ES-I3 (cell line): ENCODE results near the gene PTAR1.
A peak's percentile ranks its signal among the peaks of the same experiment; 100 is the strongest.
"Not testable (repeated sequence)": the region's sequence is repeated elsewhere in the genome, so short reads cannot be mapped to it uniquely, and the experiment has no call there.

Source experiments
- H3K36me3 ChIP-seq: 2 replicates; pipeline ENCODE4 v1.6.1; 2013; ENCODE audit warnings: mild to moderate bottlenecking, low read length, control low read depth, moderate library complexity; ENCODE audit not compliant: insufficient read depth
- H3K4me1 ChIP-seq: 2 replicates; pipeline ENCODE4 v1.6.1; 2013; ENCODE audit warnings: mild to moderate bottlenecking, control low read depth, low read length; ENCODE audit not compliant: insufficient read depth
- H3K9ac ChIP-seq: 2 replicates; pipeline ENCODE4 v1.6.1; 2013; ENCODE audit warnings: low read depth, mild to moderate bottlenecking, low read length, moderate library complexity
- H3K9me3 ChIP-seq: 2 replicates; pipeline ENCODE4 v1.6.1; 2013; ENCODE audit warnings: mild to moderate bottlenecking, low read length, moderate library complexity; ENCODE audit not compliant: control insufficient read depth, insufficient read depth

PTAR1 gene

GRCh38 chr9:69768101-69768500 lies 8.3 kb upstream of the PTAR1 start:
- H3K9me3 ChIP-seq, result peaks cover 8% of the 10 kb centered on the region; the same call in 1 of the 2 replicates
- no peaks in the 10 kb centered on the region for H3K36me3 ChIP-seq
- peaks cover 13% of the 10 kb centered on the region for H3K4me1 ChIP-seq
- no peak overlapping the region for H3K9ac ChIP-seq

DNA sequence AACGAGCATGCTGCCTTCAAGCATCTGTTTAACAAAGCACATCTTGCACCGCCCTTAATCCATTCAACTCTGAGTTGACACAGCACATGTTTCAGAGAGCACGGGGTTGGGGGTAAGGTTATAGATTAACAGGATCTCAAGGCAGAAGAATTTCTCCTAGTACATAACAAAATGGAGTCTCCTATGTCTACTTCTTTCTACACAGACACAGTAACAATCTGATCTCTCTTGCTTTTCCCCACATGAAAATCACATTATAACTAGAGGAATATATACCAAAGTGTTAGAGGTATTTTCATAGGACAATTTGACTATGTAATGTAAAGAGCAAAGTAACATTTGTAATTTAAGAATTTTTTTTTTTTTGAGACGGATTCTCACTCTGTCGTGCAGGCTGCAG lies 4.1 kb upstream of the PTAR1 start:
- not testable (repeated sequence) for H3K9me3 ChIP-seq, H3K36me3 ChIP-seq
- Histone ChIP-seq H3K4me1 (peaks cover 17% of the 10 kb centered on the region), H3K9ac (peak overlapping the region; percentile 34; the same call in 1 of the 2 replicates)

DNA sequence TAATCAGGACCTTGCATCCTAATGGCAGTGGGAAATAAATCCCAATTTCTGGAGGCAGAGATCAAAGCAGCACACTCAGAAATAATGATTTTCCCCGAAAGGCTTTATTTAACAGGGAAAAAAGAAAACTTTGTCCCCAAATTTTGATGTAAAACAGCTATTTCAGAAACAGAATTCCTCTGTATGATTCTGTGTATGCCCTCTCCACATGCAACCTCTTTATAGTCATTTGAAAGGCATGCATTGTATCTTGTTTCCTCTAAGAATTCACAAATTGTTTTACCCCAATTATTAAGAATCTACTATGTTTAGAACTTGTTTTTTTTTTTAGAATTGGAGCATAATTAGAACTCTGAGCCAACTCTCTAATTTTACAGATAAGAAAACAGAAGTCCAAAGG lies 2.7 kb upstream of the PTAR1 start:
- Histone ChIP-seq H3K36me3 (no peaks in the 10 kb centered on the region), H3K4me1 (peaks cover 17% of the 10 kb centered on the region), H3K9me3 (no peaks in the 10 kb centered on the region), H3K9ac (peak overlapping the region; percentile 46; the same call in 1 of the 2 replicates)

DNA sequence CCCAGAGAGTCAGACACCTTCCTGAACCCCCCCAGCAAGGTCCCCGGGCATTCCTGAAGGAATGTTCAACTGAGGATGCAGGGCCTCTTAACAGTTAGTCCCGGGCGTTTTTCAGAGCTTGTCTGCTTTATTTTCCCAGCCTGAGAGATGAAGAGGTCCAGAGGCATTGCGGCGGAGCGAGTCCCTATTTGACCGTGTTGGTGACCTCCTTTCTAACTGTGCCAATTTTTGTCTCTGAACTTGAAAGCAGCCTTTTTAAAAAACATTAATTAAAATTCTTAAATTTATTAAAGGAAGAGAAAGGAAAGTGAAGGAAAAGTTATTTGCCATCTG lies 433 bp upstream of the PTAR1 start:
- H3K36me3 ChIP-seq, result no peaks in the 10 kb centered on the region
- no peaks in the 10 kb centered on the region for H3K9me3 ChIP-seq
- H3K9ac ChIP-seq, result peak overlapping the region; percentile 78
- peaks cover 28% of the 10 kb centered on the region for H3K4me1 ChIP-seq

DNA sequence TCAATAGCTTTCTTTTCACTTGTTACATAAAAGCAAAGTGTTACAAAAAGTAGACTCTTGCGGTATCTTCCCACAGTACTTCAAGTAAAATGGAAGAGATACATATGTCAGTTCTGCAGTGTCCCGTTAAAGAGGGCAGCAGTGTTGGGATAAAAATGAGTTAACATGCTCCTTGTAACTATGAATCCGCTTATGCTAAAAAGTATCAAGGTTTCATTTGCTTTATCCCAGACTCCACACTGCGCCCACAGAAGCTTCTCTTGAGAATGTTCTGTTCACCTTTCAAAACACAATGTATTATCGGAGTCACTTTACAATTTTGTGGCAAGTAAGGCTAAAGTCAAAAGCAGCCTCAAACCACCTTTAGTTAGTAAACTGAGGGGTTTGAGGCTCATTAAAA lies 790 bp downstream of the PTAR1 start:
- Histone ChIP-seq H3K9me3 (no peaks in the 10 kb centered on the region), H3K9ac (peak overlapping the region; percentile 78), H3K4me1 (peaks cover 20% of the 10 kb centered on the region), H3K36me3 (no peaks in the 10 kb centered on the region)

- H3K4me1 ChIP-seq, result peaks cover 29% of the 10 kb centered on the region
Observed at GRCh38 chr9:69757996-69758675, 1.7 kb downstream of the PTAR1 start.

DNA sequence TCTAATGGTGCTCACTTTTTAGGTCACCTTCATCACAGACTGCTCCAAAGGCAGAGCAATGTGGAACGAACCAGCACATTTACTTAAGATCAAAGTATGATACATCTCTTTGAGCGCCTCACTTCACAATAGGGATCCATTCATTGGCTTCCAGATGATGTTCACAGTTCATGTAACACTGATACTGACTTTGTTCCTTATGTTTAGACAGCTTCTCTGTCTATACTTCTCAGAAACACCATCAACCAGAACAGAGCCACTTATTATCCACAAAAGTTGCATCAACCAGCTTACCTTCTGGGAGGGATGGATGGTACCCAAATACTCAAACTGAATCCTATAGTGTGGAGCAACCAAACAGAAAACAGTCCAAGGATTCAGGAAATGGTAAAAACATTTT lies 4.6 kb downstream of the PTAR1 start:
- Histone ChIP-seq H3K9ac (no peak overlapping the region), H3K36me3 (peaks cover 5% of the 10 kb centered on the region; the same call in 1 of the 2 replicates), H3K4me1 (peaks cover 49% of the 10 kb centered on the region), H3K9me3 (no peaks in the 10 kb centered on the region)

More at GRCh38 chr9:69757996-69758675, 1.7 kb downstream of the PTAR1 start:
- Histone ChIP-seq H3K9ac (peak overlapping the region; percentile 78), H3K9me3 (no peaks in the 10 kb centered on the region), H3K36me3 (no peaks in the 10 kb centered on the region)

DNA sequence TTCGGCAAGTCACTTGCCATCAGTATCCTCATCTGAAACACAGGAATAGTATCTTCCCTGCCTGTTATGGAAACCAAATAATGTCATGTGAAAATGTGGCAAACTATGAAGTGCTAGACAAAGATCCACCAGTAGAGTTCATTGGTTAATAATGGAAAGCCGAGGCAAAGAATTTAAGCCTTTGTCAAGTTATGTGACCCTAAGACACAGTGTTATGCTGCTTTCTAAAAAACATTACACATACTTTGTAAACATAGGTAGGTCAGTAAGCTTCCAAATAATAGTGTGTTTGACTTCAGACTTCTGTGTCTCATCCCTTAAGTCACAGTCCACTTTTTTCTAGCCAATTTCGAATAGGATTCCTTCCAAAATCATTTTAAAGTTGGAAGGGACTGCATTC lies 6.0 kb downstream of the PTAR1 start:
- peaks cover 63% of the 10 kb centered on the region for H3K4me1 ChIP-seq
- H3K36me3 ChIP-seq, result peaks cover 5% of the 10 kb centered on the region; the same call in 1 of the 2 replicates
- H3K9ac ChIP-seq, result no peak overlapping the region
- no peaks in the 10 kb centered on the region for H3K9me3 ChIP-seq

- no peaks in the 10 kb centered on the region for H3K9me3 ChIP-seq
- peaks cover 83% of the 10 kb centered on the region for H3K4me1 ChIP-seq
- peaks cover 31% of the 10 kb centered on the region for H3K36me3 ChIP-seq
- no peak overlapping the region for H3K9ac ChIP-seq
Observed at GRCh38 chr9:69750085-69750484, 9.7 kb downstream of the PTAR1 start.

GRCh38 chr9:69748304-69748703 lies 11.5 kb downstream of the PTAR1 start:
- Histone ChIP-seq H3K9me3 (no peaks in the 10 kb centered on the region), H3K36me3 (peaks cover 37% of the 10 kb centered on the region), H3K4me1 (peaks cover 75% of the 10 kb centered on the region), H3K9ac (no peak overlapping the region)

DNA sequence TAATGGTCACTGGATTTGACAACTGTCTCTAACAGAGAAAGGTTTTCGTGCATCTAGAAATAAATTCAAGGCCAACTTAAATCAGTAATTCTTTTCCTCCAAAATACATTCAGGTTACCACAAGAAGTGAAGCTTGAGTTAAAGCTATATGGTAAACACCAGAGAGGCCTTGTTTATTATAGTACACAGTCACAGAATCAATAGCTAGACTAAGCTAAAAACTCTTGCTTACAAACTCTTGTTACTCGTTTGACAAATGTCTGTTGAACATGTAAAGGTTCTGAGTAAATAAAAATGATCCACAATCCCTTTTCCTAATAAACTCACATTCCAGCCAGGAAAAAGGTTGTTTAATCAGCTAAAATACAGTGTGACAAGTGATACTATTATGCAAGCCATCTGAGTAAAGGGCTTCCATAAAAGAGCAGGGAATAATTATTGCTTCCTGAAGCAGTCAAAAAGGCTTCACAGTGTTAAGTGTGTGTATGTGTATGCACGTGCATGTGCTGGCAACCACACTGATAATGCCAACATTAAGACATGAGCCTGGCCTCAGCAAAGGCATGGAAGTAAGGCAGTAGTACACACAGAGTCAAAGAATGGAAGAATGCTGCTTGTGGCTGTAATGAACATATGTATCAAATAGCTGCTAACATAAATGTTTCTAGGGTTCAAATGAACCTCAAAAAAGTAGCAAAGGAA lies 12.8 kb downstream of the PTAR1 start:
- H3K9ac ChIP-seq, result no peak overlapping the region
- no peaks in the 10 kb centered on the region for H3K9me3 ChIP-seq
- peaks cover 65% of the 10 kb centered on the region for H3K4me1 ChIP-seq
- H3K36me3 ChIP-seq, result peaks cover 37% of the 10 kb centered on the region

- H3K9me3 ChIP-seq, result no peaks in the 10 kb centered on the region
- H3K9ac ChIP-seq, result no peak overlapping the region
- H3K36me3 ChIP-seq, result peaks cover 37% of the 10 kb centered on the region
- peaks cover 56% of the 10 kb centered on the region for H3K4me1 ChIP-seq
Observed at GRCh38 chr9:69745716-69746437, 13.9 kb downstream of the PTAR1 start.

- peaks cover 45% of the 10 kb centered on the region for H3K4me1 ChIP-seq
- H3K9me3 ChIP-seq, result no peaks in the 10 kb centered on the region
- peaks cover 32% of the 10 kb centered on the region for H3K36me3 ChIP-seq
- no peak overlapping the region for H3K9ac ChIP-seq
Observed at GRCh38 chr9:69744688-69745380, 15.0 kb downstream of the PTAR1 start.

- H3K9ac ChIP-seq, result no peak overlapping the region
- no peaks in the 10 kb centered on the region for H3K9me3 ChIP-seq
- H3K4me1 ChIP-seq, result peaks cover 36% of the 10 kb centered on the region
- peaks cover 32% of the 10 kb centered on the region for H3K36me3 ChIP-seq
Observed at GRCh38 chr9:69743930-69744329, 15.9 kb downstream of the PTAR1 start.
